Measurements from ENCODE around the gene KRTAP5-7. TPM values are rescaled to one million over a fixed set of nuclear protein-coding genes. Genes with fewer than 3 reads are reported as not detected.
"Not testable (repeated sequence)": the region's sequence is repeated elsewhere in the genome, so short reads cannot be mapped to it uniquely, and the experiment has no call there.

KRTAP5-7 gene
- total RNA-seq, 1 donor, result 0.10 TPM

DNA sequence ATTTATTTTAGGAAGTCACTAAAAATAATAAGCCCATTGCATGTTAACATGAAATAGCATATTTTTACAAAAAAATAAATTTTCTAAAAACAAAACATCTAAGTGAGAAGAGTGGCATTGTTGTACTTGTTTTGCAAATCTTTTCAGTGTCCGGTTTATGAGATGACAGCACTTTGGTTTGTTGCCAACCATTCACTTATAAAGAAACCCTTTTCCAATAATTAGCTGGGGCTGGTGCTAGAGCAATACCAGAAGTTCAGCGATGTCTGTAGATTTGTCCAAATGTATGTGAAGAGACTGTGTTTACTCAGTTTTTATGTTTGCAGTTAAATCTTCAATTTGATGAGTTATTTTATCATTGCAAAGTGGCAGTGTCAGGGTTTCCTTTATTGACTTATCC is 22.1 kb upstream of the KRTAP5-7 start:
- Histone ChIP-seq H3K4me1 (ENCODE audit: insufficient read depth, low read length) (no peaks in the 10 kb centered on the region), H3K27me3 (ENCODE audit: insufficient read depth, low read length) (no peaks in the 10 kb centered on the region), H3K9me3 (ENCODE audit: low read depth, low read length) (peaks cover 9% of the 10 kb centered on the region), H3K4me3 (ENCODE audit: low read length) (no peak overlapping the region)

DNA sequence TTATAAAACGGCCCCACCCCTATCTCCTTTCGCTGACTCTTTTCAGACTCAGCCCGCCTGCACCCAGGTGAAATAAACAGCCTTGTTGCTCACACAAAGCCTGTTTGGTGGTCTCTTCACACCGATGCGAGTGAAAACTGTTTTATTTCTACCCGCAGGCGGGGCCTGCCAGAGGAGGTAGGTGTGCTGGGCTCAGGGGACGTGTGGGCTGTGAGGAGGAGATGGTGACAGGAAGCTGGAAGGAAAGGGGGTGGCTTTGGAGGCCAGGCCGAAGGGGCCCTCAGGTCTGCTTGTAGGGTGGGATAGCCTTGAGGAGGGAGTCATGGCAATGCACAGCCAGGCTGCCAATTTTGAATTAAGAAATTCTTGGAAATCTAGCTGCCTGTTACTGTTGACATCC is 21.3 kb upstream of the KRTAP5-7 start:
- H3K9me3 ChIP-seq (ENCODE audit: low read depth, low read length), result peaks cover 16% of the 10 kb centered on the region
- no peaks in the 10 kb centered on the region for H3K4me1 ChIP-seq (ENCODE audit: insufficient read depth, low read length)
- H3K4me3 ChIP-seq (ENCODE audit: low read length), result no peak overlapping the region
- H3K27me3 ChIP-seq (ENCODE audit: insufficient read depth, low read length), result no peaks in the 10 kb centered on the region

DNA sequence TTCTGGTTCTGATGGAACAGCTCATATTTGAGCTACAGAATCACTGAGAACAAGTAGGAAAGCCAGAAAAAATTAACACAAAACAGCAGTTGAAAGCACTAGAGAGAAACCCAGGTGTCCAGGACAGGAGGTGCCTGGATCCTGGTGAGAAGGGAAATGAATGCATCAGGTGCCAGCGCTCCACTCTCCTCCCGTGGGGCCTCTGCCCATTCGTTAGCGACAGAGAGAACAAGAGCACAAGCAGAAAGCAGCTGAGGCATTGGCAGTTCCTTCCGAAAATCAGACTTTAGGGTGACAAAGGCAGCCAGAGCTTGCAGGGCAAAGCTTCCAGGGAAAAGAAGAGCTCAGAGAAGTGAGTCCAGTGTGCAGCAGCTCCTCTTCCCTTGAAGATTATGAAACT is 20.0 kb upstream of the KRTAP5-7 start:
- Histone ChIP-seq H3K4me3 (ENCODE audit: low read length) (no peak overlapping the region), H3K4me1 (ENCODE audit: insufficient read depth, low read length) (no peaks in the 10 kb centered on the region), H3K27me3 (ENCODE audit: insufficient read depth, low read length) (no peaks in the 10 kb centered on the region), H3K9me3 (ENCODE audit: low read depth, low read length) (peaks cover 16% of the 10 kb centered on the region)

DNA sequence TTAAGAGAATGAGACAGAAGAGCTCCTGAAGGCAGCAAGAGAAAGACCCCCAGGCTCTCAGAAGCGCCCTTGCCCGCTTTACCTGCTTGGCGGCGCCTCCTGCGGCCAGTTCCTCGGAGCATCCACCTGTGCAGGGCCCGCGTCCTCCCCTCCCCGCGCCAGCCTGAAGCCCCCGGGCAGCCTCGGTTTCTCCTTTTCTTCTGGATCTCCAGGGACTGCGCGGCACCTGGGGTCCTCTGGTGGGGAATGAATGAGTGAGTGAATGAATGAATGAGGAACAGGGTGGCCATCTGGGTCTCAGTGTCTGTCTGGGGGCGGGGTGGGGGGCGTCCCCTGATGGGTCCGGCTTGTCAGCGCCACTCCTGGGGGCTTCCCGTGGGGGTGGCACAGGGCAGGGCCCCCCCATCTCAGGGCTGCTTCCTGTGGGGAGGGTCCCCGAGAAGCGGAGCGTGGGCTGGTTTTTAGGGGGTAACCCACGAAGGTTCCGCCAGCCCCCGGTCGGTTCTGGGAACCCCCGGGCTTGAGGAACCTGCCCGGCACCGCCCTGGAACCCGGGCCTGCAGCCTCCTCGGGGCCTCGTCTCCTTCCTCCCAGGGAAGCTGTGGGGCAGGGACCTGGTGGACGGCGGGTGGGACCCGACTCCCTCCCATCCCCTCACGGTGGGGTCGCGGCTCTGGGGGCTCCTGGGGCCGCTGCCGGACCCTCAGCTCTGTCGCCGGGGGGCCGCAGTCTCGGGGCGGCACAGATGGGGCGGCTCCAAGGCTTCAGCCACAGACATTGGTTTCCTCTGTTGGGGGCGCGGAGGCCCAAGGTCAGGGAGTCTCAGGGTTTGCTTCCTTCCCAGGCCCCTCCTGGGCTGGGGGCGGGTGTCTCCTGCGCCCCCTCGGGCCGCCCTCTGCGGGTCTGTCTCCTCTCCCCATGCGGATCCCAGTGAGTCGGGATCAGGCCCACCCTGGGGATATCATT is 8.3 kb upstream of the KRTAP5-7 start:
- Histone ChIP-seq H3K4me3 (ENCODE audit: low read length) (no peak overlapping the region), H3K27me3 (ENCODE audit: insufficient read depth, low read length) (no peaks in the 10 kb centered on the region), H3K9me3 (ENCODE audit: low read depth, low read length) (no peaks in the 10 kb centered on the region), H3K4me1 (ENCODE audit: insufficient read depth, low read length) (no peaks in the 10 kb centered on the region)

DNA sequence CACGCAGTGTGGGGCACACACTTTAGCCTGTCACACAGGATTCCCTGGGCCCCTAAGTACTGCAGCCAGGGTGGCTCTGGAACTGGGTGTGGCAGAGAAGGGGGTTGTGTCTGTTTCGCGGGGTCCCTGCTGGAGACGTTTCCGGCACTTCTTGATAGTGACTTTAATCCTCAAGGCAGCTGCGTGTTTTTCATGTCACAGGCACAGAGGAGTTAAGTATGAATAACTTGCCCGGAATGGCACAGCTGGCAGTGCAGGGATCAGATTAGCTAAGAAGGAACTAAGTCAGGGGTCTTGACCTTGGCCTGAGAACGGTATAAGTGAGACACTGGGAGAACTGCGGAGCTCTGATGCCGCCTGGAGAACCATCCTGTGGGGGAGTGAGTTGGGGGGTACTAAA is 7.5 kb upstream of the KRTAP5-7 start:
- H3K9me3 ChIP-seq (ENCODE audit: low read depth, low read length), result no peaks in the 10 kb centered on the region
- H3K4me3 ChIP-seq (ENCODE audit: low read length), result no peak overlapping the region
- H3K4me1 ChIP-seq (ENCODE audit: insufficient read depth, low read length), result no peaks in the 10 kb centered on the region
- no peaks in the 10 kb centered on the region for H3K27me3 ChIP-seq (ENCODE audit: insufficient read depth, low read length)

DNA sequence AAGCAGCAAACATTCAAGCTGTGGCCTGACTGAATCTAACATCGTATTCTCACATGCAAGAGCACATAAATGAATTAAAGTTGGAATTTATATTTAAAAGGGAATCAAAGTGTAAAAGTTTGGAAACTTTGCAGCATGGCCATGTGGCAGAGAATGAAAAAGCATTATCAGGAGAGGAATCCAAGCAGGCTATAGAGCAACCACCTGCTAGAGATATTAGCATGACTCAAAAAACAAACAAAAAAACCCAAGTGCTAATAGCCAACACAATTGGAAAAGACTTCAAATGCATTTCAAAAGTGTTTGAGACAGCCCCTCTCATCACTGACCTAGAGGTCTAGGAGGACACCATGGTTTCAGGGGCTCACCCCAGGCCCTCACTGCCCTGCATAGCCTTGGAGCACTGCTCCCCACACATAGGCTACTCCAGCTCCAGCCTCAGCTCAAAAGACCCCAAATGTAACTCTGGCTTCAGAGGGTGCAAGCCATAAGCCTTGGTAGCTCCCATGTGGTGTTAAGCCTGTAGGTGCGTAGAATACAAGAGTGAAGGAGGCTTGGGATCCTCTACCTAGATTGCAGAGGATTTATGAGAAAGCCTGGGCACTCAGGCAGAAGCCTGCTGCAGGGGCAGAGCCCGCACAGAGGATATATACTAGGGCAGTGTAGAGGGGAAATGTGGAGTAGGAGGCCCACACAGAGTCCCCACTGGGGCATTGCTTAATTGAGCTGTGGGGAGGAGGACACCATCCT is 1.7 kb upstream of the KRTAP5-7 start:
- H3K9me3 ChIP-seq (ENCODE audit: low read depth, low read length), result no peaks in the 10 kb centered on the region
- H3K4me1 ChIP-seq (ENCODE audit: insufficient read depth, low read length), result no peaks in the 10 kb centered on the region
- no peak overlapping the region for H3K4me3 ChIP-seq (ENCODE audit: low read length)
- no peaks in the 10 kb centered on the region for H3K27me3 ChIP-seq (ENCODE audit: insufficient read depth, low read length)

DNA sequence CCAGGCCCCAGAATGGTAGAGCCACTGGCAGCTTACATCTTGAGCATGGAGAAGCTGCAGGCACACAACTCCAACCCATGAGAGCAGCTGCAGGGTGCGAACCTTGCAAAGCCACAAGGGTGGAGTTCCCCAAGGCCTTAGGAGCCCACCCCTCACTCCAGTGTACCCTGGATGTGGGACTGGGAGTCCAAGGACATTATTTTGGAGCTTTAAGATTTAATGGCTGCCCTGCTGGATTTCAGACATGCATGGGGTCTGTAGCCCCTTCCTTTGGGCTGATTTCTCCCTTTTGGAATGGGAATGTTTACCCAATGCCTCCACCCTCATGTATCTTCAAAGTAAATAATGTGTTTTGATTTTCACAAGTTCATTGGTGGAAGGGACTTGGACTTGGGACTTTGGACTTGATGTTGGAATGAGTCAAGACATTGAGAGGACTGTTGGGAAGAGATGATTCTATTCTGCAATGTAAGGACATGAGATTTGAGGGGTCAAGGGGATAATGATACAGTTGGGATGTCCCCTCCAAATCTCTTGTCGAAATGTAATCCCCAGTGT is 1.1 kb upstream of the KRTAP5-7 start:
- Histone ChIP-seq H3K4me3 (ENCODE audit: low read length) (no peak overlapping the region), H3K4me1 (ENCODE audit: insufficient read depth, low read length) (no peaks in the 10 kb centered on the region), H3K9me3 (ENCODE audit: low read depth, low read length) (no peaks in the 10 kb centered on the region), H3K27me3 (ENCODE audit: insufficient read depth, low read length) (no peaks in the 10 kb centered on the region)

DNA sequence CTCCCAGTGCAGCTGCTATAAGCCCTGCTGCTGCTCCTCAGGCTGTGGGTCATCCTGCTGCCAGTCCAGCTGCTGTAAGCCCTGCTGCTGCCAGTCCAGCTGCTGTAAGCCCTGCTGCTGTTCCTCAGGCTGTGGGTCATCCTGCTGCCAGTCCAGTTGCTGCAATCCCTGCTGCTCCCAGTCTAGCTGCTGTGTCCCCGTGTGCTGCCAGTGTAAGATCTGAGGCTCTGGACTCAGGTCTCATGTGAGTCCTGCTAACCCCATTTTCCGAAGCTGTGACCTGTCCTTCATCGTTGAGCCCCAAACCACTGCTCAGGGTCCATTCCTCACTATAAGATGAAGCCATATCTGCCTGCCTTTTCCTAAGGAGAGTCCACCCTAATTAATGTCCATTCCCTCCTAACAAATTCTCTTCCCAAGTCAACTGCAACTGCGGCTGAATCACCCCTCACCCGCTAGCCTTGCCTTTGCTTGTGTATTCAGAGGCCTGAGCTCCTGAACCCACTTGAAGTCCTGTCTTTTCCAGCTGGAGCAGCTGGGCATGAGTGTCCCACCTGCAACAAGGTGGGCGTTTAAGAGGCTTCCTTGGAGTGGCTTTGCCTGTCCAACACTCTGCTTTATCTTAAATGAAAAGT is 626 bp downstream of the KRTAP5-7 start:
- no peaks in the 10 kb centered on the region for H3K27me3 ChIP-seq (ENCODE audit: insufficient read depth, low read length)
- H3K4me3 ChIP-seq (ENCODE audit: low read length), result no peak overlapping the region
- H3K9me3 ChIP-seq (ENCODE audit: low read depth, low read length), result no peaks in the 10 kb centered on the region
- H3K4me1 ChIP-seq (ENCODE audit: insufficient read depth, low read length), result no peaks in the 10 kb centered on the region

DNA sequence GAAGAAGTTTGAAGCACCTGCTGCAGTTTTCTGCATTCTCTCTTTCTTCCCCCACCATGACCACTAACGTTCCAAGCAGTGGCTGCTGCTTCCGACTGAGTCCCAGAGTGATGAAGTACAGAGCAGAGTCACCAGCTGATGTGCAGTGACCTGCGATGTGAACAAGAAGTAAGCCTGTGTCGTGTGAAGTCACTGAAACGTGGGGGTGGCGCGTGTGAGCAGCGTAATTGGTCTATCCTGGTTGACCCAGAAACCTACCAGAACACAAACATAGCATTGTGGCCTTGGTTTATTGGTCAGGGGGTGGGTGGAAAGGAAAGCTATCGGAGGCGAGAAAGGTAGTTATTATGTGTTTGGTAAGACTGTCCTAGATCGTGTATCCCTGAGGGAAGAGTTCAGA is 3.5 kb downstream of the KRTAP5-7 start:
- Histone ChIP-seq H3K27me3 (ENCODE audit: insufficient read depth, low read length) (no peaks in the 10 kb centered on the region), H3K4me1 (ENCODE audit: insufficient read depth, low read length) (no peaks in the 10 kb centered on the region), H3K4me3 (ENCODE audit: low read length) (no peak overlapping the region), H3K9me3 (ENCODE audit: low read depth, low read length) (no peaks in the 10 kb centered on the region)

DNA sequence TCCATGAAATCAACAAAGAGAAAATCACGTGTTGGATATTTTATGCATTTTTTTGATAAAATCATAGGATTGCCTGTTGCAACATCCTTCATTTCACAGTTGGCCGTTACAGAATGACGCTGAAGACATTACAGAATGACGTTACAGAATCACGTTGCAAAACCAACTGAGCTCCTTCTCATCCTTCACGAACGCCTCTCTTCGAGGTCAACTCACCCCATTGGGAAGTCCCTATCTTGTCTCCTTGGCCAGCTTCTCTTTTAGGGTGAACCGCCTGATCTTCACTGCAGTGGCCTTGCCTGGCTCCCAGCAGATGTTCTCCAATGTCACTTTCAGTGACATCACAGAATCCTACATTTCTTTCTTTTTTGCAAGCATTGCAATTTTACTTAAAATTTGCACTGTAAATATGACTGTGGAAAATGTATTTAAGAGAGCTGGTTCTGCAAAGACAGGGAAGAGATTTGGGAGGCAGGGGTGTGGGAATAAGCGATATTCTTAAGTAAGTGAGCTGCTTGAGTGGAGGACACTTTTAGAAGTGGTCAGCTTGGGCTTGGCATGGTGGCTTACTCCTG is 5.1 kb downstream of the KRTAP5-7 start:
- no peaks in the 10 kb centered on the region for H3K27me3 ChIP-seq (ENCODE audit: insufficient read depth, low read length)
- no peak overlapping the region for H3K4me3 ChIP-seq (ENCODE audit: low read length)
- H3K9me3 ChIP-seq (ENCODE audit: low read depth, low read length), result no peaks in the 10 kb centered on the region
- no peaks in the 10 kb centered on the region for H3K4me1 ChIP-seq (ENCODE audit: insufficient read depth, low read length)

DNA sequence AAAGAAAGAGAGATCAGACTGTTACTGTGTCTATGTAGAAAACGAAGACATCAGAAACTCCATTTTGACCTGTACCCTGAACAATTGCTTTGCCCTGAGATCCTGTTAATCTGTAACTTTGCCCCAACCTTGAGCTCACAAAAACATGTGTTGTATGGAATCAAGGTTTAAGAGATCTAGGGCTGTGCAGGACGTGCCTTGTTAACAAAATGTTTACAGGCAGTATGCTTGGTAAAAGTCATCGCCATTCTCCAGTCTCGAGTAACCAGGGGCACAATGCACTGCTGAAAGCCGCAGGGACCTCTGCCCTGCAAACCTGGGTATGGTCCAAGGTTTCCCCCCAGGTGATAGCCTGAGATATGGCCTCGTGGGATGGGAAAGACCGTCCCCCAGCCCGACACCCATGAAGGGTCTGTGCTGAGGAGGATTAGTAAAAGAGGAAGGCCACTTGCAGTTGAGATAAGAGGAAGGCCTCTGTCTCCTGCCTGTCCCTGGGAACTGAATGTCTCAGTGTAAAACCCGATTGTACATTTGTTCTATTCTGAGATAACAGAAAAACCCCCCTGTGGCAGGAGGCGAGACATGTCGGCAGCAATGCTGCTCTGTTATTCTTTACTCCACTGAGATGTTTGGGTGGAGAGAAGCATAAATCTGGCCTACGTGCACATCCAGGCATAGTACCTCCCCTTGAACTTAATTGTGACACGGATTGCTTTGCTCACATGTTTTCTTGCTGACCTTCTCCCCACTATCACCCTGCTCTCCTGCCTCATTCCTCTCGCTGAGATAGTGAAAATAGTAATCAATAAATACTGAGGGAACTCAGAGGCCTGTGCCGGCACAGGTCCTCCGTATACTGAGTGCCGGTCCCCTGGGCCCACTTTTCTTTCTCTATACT is 7.9 kb downstream of the KRTAP5-7 start:
- H3K27me3 ChIP-seq (ENCODE audit: insufficient read depth, low read length); H3K4me1 ChIP-seq (ENCODE audit: insufficient read depth, low read length); H3K9me3 ChIP-seq (ENCODE audit: low read depth, low read length); H3K4me3 ChIP-seq (ENCODE audit: low read length): not testable (repeated sequence)

DNA sequence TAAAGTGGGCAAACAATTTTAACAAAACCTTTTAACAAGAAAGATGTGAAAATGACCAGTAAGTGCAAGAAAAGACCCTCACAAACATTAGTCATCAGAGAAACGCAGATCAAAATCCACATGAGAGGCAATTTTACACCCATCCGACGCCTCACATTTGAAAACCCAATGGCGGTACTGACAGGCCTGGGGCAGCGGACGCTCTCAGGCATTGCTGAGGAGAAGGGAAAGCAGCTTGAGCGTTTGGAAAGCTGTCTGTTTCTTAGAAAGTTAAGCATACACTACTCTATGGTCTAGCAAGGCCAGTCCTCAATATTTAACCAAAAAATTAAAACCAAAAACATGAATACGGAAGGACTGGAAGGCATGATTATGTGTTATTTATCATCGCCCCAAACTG is 8.8 kb downstream of the KRTAP5-7 start:
- Histone ChIP-seq H3K27me3 (ENCODE audit: insufficient read depth, low read length) (no peaks in the 10 kb centered on the region), H3K9me3 (ENCODE audit: low read depth, low read length) (no peaks in the 10 kb centered on the region), H3K4me1 (ENCODE audit: insufficient read depth, low read length) (no peaks in the 10 kb centered on the region), H3K4me3 (ENCODE audit: low read length) (no peak overlapping the region)

DNA sequence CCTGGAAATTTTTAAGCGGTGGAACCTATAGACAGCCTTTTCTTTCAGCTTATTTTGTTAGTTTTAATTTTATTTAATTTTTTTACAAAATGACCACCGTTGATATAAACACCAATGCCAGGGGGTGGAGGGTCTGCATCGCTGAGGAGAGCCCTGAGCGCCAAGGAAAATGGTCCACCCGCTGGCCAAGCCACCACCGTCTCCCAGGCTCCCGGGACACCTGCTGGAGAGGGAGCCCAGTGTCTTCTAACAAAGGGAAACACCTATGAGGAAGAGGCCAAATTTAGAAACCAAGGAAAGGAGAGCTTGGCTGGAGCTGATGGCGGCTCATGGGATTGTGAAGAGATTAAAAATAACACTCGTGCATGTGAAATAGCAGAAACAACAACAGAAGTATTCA is 10.5 kb downstream of the KRTAP5-7 start:
- H3K4me3 ChIP-seq (ENCODE audit: low read length), result no peak overlapping the region

More for the DNA sequence above, 10.5 kb downstream of the KRTAP5-7 start:
- Histone ChIP-seq H3K9me3 (ENCODE audit: low read depth, low read length) (no peaks in the 10 kb centered on the region), H3K27me3 (ENCODE audit: insufficient read depth, low read length) (no peaks in the 10 kb centered on the region), H3K4me1 (ENCODE audit: insufficient read depth, low read length) (no peaks in the 10 kb centered on the region)
